ENCODE measurements around the gene COL18A1.
"Not testable (repeated sequence)": the region's sequence is repeated elsewhere in the genome, so short reads cannot be mapped to it uniquely, and the experiment has no call there.

The COL18A1 gene

GRCh38 chr21:45525153-45525909 is 120.4 kb downstream of the COL18A1 start:
- H3K4me1 ChIP-seq (ENCODE audit: low read length): no peaks in the 10 kb centered on the region
- no peak overlapping the region for H3K27ac ChIP-seq (ENCODE audit: low read length)
- TF ChIP-seq CTCF (IDR thresholded peaks at IDR 0.05; ENCODE audit: low read depth, low read length): no peak
- TF ChIP-seq EZH2phosphoT487 (IDR thresholded peaks at IDR 0.05; ENCODE audit: low read depth): no peak
- no peak overlapping the region for H2AFZ ChIP-seq (ENCODE audit: low read depth, low read length)
- H3K4me3 ChIP-seq (ENCODE audit: low read length): no peak overlapping the region
- H3K27me3 ChIP-seq (ENCODE audit: low read depth, low read length): no peaks in the 10 kb centered on the region
- H3K9ac ChIP-seq (ENCODE audit: low read length): no peak overlapping the region
- H3K79me2 ChIP-seq (ENCODE audit: low read length): 0 out of 2 replicates have a peak, but pooled peaks cover 2% of the 10 kb centered on the region
- no peaks in the 10 kb centered on the region for H3K9me3 ChIP-seq (ENCODE audit: insufficient read depth, low read length)
- peaks cover 43% of the 10 kb centered on the region for H3K36me3 ChIP-seq (replicated peaks; ENCODE audit: low read depth, low read length)
- H3K4me2 ChIP-seq (ENCODE audit: low read length): no peak overlapping the region
- H4K20me1 ChIP-seq (ENCODE audit: insufficient read depth, low read length): no peaks in the 10 kb centered on the region

DNA sequence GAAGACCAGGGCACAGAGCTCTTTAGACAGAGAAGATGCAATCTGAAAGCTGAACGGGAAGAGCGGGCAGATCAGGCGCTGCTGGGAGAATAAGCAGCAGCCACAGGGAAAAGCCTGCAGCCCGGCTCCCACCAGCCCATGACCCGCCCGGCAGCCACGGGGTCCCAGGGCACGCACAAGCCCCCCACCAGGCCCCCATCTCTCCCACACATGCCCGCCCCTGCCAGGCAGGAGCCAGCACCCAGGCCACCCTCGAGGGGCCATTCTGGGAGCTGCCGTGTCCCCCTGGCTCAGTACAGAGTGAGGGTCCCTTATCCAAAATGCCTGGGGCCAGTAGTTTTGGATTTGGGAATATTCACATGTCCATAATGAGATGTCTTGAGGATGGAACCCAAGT is 120.9 kb downstream of the COL18A1 start:
- H3K9ac ChIP-seq (ENCODE audit: low read length): no peak overlapping the region
- H4K20me1 ChIP-seq (ENCODE audit: insufficient read depth, low read length): no peaks in the 10 kb centered on the region
- H3K4me1 ChIP-seq (ENCODE audit: low read length): no peaks in the 10 kb centered on the region
- no peak for TF ChIP-seq EZH2phosphoT487 (IDR thresholded peaks at IDR 0.05; ENCODE audit: low read depth)
- no peak for TF ChIP-seq CTCF (IDR thresholded peaks at IDR 0.05; ENCODE audit: low read depth, low read length)
- H3K27me3 ChIP-seq (ENCODE audit: low read depth, low read length): no peaks in the 10 kb centered on the region
- H3K9me3 ChIP-seq (ENCODE audit: insufficient read depth, low read length): no peaks in the 10 kb centered on the region
- H2AFZ ChIP-seq (ENCODE audit: low read depth, low read length): no peak overlapping the region
- H3K4me3 ChIP-seq (ENCODE audit: low read length): no peak overlapping the region
- peaks cover 41% of the 10 kb centered on the region for H3K36me3 ChIP-seq (replicated peaks; ENCODE audit: low read depth, low read length)
- no peak overlapping the region for H3K4me2 ChIP-seq (ENCODE audit: low read length)
- no peaks in the 10 kb centered on the region for H3K79me2 ChIP-seq (ENCODE audit: low read length)
- no peak overlapping the region for H3K27ac ChIP-seq (ENCODE audit: low read length)

DNA sequence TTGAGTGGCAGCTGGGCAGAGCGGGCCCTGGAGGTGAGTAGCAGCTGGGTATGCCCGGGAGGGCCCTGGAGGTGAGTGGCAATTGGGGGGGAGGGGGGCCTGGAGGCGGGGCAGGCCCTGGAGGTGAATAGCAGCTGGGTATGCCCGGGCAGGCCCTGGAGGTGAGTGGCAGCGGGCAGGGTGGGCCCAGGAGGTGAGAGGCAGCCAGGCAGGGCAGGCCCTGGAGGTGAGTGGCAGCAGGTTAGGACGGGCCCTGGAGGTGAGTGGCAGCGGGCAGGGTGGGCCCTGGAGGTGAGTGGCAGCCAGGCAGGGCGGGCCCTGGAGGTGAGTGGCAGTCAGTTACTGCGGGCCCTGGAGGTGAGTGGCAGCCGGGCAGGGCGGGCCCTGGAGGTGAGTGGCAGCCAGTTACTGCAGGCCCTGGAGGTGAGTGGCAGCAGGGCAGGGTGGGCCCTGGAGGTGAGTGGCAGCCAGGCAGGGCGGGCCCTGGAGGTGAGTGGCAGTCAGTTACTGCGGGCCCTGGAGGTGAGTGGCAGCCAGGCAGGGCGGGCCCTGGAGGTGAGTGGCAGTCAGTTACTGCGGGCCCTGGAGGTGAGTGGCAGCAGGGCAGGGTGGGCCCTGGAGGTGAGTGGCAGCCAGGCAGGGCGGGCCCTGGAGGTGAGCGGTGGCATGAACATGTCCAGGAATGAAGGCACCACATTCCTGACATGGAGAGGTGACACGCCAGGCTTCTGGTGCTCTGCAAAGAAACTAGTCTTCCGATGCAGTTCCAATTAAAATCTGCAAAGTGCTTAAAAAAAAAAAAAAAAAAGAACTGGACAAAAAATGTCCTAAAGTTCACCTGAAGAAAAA is 122.4 kb downstream of the COL18A1 start:
- not testable (repeated sequence) for H2AFZ ChIP-seq (ENCODE audit: low read depth, low read length); H3K9ac ChIP-seq (ENCODE audit: low read length); H3K4me3 ChIP-seq (ENCODE audit: low read length); H3K79me2 ChIP-seq (ENCODE audit: low read length); H3K4me2 ChIP-seq (ENCODE audit: low read length); H4K20me1 ChIP-seq (ENCODE audit: insufficient read depth, low read length); H3K9me3 ChIP-seq (ENCODE audit: insufficient read depth, low read length); H3K27me3 ChIP-seq (ENCODE audit: low read depth, low read length); H3K27ac ChIP-seq (ENCODE audit: low read length); H3K4me1 ChIP-seq (ENCODE audit: low read length)
- H3K36me3 ChIP-seq (replicated peaks; ENCODE audit: low read depth, low read length): peaks cover 32% of the 10 kb centered on the region

DNA sequence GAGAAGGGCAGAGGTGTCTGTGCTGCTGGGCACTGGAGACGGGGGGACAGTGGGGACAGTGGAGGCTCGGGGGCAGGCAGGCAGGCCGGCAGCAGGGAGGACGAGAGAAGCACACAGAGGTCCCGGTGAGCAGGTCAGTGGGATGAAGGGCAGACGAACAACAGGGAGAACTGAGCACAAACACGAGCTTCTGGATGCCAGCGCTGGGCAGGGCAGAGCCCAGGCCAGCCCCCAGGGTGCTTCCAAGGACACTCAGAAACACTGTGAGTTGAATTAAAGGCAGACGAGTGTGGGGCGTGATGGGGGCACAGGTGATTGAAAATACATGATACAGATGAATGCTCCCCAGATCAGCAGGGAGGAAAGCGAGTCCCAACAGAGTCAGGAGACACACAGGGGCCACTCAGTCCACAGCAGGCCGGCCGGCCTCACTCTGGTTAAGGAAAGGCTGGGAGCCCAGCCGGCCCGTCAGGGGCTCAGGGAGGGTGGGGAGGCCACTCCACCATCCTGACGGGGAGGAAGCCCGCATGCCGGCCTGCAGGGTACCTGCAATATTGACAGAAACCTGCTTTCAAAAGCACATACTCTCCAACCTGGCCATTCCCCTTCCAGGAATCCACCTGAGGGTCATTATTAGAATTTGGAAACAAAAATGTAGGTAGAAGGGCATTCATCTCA is 123.2 kb downstream of the COL18A1 start:
- no peak overlapping the region for H3K4me3 ChIP-seq (ENCODE audit: low read length)
- no peaks in the 10 kb centered on the region for H3K4me1 ChIP-seq (ENCODE audit: low read length)
- no peak overlapping the region for H3K4me2 ChIP-seq (ENCODE audit: low read length)
- no peaks in the 10 kb centered on the region; the same call in 1 of the 2 replicates for H3K79me2 ChIP-seq (ENCODE audit: low read length)
- H3K9me3 ChIP-seq (ENCODE audit: insufficient read depth, low read length): no peaks in the 10 kb centered on the region
- H4K20me1 ChIP-seq (ENCODE audit: insufficient read depth, low read length): peaks cover 3% of the 10 kb centered on the region; the same call in 1 of the 2 replicates
- H3K36me3 ChIP-seq (replicated peaks; ENCODE audit: low read depth, low read length): peaks cover 29% of the 10 kb centered on the region
- no peaks in the 10 kb centered on the region for H3K27me3 ChIP-seq (ENCODE audit: low read depth, low read length)
- H3K27ac ChIP-seq (ENCODE audit: low read length): no peak overlapping the region
- no peak overlapping the region for H3K9ac ChIP-seq (ENCODE audit: low read length)
- H2AFZ ChIP-seq (ENCODE audit: low read depth, low read length): no peak overlapping the region
- TF ChIP-seq EZH2phosphoT487 (IDR thresholded peaks at IDR 0.05; ENCODE audit: low read depth) (no peak), CTCF (IDR thresholded peaks at IDR 0.05; ENCODE audit: low read depth, low read length) (no peak)

All from OCI-LY3 (cell line).